GM13976 (cell line): ENCODE data around the gene ANTKMT.

Experiments
- DNase-seq: peaks from one replicate; pipeline ENCODE4 v3.0.0; 2012; ENCODE audit warnings: low spot score
- in situ Hi-C: fragments of 300-500 bp; cut with MboI; formaldehyde crosslinking; loops from one replicate; pipeline ENCODE4 v1.12.0; 2022; ENCODE audit warnings: low sequenced_read_pairs, mixed read lengths, inconsistent platforms; ENCODE audit not compliant: unreplicated experiment
- TF ChIP-seq, protein P1 (sequence below): IDR thresholded peaks from 2 replicates; pipeline ENCODE4 v1.5.1; 2012; ENCODE audit warnings: borderline replicate concordance, mild to moderate bottlenecking; ENCODE audit not compliant: insufficient read depth; ENCODE audit errors: extremely low read depth, missing control alignments, control extremely low read depth

ANTKMT gene

DNA sequence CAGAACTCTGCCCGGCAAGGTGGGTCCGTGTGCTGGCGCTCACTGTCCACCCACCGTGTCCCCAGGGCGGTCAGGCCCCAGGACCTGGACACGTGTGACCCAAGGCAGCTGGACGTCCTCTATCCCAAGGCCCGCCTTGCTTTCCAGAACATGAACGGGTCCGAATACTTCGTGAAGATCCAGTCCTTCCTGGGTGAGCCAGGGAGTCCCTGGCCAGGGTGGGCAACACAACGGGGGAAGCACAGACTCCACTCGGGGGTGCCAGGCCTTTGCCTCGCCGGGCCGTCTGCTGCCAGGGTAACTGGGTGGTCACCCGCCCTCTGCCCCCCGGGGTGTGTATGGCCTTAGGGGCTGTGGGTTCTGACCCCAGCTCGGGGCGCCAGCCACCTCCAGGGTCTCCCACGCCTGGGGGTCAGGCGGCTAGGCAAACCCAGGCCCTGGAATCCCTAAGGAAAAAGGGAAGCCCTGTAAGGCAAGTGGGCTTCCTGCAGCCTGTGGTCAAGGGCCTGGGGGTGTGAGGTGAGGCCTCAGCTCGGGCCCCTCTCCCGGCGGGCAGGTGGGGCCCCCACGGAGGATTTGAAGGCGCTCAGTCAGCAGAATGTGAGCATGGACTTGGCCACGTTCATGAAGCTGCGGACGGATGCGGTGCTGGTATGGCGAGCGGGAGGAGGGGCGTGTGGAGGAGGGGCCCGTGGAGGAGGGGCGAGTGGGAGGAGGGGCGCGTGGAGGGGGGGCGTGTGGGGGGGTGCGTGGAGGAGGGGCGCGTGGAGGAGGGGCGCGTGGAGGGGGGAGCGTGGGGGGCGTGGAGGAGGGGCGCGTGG lies 46.1 kb downstream of the ANTKMT start:
- no peak for DNase-seq
- in situ Hi-C loops, result no loop called here
- TF ChIP-seq, protein P1, sequence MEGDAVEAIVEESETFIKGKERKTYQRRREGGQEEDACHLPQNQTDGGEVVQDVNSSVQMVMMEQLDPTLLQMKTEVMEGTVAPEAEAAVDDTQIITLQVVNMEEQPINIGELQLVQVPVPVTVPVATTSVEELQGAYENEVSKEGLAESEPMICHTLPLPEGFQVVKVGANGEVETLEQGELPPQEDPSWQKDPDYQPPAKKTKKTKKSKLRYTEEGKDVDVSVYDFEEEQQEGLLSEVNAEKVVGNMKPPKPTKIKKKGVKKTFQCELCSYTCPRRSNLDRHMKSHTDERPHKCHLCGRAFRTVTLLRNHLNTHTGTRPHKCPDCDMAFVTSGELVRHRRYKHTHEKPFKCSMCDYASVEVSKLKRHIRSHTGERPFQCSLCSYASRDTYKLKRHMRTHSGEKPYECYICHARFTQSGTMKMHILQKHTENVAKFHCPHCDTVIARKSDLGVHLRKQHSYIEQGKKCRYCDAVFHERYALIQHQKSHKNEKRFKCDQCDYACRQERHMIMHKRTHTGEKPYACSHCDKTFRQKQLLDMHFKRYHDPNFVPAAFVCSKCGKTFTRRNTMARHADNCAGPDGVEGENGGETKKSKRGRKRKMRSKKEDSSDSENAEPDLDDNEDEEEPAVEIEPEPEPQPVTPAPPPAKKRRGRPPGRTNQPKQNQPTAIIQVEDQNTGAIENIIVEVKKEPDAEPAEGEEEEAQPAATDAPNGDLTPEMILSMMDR, result no peak

DNA sequence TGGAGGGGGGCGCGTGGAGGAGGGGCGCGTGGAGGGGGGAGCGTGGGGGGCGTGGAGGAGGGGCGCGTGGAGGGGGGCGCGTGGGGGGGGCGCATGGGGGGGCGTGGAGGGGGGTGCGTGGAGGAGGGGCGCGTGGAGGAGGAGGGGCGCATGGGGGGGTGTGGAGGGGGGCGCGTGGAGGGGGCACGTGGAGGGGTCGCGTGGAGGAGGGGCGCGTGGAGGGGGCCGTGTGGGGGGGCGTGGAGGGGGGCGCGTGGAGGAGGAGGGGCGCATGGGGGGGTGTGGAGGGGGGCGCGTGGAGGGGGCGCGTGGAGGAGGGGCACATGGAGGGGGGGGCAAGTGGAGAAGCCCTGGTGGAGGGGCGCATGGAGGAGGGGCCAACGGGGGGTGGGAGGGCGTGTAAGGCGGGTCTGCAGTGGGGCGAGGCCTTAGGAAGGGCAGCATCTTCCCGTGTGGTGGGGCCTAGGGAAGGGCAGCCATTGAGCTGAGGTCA lies 46.8 kb downstream of the ANTKMT start:
- TF ChIP-seq, protein P1, result no peak
- in situ Hi-C loops, result no loop called here
- DNase-seq, result no peak

DNA sequence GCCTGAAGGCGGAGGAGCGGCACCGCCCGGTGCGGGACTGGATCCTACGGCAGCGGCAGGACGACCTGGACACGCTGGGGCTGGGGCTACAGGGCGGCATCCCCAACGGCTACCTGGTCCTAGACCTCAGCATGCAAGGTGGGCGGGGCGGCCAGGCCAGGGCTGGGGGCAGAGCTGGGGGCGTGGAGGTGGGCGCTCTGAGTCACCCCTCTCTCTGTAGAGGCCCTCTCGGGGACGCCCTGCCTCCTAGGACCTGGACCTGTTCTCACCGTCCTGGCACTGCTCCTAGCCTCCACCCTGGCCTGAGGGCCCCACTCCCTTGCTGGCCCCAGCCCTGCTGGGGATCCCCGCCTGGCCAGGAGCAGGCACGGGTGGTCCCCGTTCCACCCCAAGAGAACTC lies 47.5 kb downstream of the ANTKMT start:
- TF ChIP-seq, protein P1, result no peak
- DNase-seq, result no peak
- in situ Hi-C loops, result no loop called here

DNA sequence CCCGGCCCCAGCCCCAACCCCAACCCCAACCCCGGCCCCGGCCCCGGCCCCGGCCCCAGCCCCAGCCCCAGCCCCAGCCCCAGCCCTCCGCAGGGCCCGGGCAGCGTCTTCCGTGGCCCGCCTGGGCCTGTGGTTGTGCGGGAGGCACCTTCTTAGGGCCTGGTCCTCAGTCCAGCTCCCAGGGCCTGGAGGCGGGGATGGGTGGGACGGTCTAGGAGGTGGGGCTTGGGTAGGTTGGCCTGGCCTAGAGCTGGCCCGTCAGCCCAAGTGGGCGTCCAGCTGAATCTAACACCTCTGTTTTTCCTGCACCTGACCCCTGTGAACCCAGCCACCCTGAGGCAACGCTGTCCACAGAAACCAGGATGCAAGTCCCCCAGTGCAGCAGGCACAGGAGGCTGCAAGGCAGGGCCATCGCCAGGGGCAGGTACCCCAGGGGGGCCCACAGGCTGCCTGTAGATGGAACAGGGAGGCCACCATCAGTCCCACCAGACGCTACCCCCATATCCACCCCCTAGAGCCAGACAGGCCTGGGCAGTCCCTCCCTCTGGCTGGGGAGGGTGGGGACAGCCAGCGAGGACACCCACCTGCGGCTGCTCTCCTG lies 48.3 kb downstream of the ANTKMT start:
- in situ Hi-C loops, result no loop called here
- no peak for DNase-seq
- TF ChIP-seq, protein P1, result no peak

DNA sequence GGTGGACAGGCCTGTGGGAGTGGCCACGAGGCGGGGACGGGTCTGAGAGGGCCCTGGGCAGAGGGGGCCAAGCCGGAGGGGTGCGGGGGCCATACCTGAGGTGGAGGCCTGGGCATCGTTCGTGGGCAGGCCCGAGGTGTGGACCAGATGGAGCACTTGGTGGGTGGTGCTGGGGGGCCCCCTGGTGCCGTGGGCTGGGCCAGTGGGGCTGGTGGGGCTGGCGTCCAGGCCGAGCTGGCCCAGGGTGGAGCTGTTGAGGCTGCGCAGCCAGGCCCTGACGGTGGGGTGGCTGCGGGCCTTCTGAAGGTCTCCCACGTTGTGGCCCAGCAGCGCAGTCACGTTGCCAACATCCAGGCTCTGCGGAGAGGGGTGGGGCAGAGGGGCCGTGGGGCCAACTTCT lies 49.0 kb downstream of the ANTKMT start:
- in situ Hi-C loops, result no loop called here
- no peak for DNase-seq
- TF ChIP-seq, protein P1, result no peak

DNA sequence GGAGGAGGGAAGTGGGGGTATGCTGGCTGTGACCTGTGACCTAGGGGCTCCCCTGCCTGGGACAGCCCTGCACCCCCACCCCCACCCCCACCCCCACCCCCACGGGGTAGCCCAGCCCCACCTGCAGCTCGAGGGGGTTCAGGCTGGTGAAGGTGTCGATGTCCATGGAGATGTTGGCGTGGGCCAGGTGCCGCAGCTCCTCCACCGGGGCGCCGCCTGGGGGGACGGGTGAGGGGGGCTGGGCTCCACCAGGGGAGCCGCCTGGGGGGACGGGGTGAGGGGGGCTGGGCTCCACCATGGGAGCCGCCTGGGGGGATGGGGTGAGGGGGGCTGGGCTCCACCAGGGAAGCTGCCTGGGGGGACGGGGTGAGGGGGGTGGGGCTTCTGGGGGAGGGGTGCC lies 49.5 kb downstream of the ANTKMT start:
- TF ChIP-seq, protein P1, result no peak
- in situ Hi-C loops, result no loop called here
- DNase-seq, result no peak
